ENCODE measurements around the gene CPM. TPM values are rescaled to one million over a fixed set of nuclear protein-coding genes. Genes with fewer than 3 reads are reported as not detected.

CPM gene
- total and polyA plus RNA-seq, 10 donors = 3.5 to 189 (median 52.5) TPM

DNA sequence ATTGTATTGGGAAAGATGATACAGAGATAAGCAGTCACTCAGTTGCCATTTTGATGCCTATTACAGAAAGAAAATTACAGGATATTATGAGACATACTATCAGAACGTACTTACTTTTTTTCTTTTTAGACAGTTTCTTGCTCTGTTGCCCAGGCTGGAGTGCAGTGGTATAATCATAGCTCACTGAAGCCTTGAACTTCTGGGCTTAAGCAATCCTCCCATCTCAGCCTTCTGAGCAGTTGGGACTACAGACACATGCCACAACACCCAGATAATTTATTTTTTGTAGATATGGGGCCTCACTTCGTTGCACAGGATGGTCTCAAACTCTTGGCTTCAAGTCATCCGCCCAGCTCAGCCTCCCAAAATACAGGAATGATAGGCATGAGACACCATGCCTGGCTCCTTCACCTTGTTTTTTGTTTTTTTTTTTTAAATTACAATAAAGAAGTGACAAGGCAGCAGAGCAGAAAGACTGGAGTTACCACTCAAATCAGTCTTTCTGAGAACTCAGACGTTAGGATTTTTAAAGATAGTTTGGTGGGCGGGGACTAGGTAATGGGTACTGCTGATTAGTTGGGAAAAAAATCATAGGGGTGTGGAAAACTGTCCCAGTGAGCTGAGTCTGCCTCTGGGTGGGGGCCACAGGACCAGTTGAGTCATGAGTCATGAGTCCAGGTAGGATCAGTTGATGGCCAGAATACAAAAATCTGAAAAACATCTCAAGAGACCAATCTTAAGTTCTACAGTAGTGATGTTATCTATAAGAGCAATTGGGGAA, 11.5 kb upstream of the CPM start:
- intact Hi-C loops (cut with DNase I; ENCODE audit: low total_unique reads) = no loop called here
- 82 to 88% (median 86%) methylated on average over 5 of the region's 5 CpGs for WGBS, 5 donors

DNA sequence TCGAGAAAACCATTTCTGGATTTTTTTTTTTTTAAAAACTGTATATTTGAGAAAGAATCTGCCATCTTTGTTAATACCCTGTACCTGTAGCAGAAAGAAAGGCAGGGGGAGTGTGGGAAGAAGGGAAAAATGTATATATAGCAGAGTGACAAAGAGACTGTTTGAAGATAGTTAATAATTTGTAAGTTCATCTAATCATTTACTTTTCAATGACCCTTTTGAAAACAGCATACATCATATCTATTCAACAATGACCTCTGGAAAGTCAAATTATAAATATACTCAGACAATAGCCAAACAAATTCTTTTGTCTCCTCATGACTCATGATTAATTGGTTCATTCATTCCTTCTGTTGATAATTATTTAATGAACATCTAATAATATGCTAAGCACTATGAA, 10.9 kb upstream of the CPM start:
- Histone ChIP-seq H3K9me3 (no peaks in the 10 kb centered on the region), H3K4me3 (no peak overlapping the region), H3K36me3 (no peaks in the 10 kb centered on the region), H3K27me3 (replicated peaks in 1 of 7) (no peaks in the 10 kb centered on the region), H3K4me1 (peaks cover 0 to 10% (median 0%) of the 10 kb centered on the region in 6 donors), H3K27ac (no peak overlapping the region)
- DNase-seq = no peak
- WGBS, 5 donors = 87 to 100% (median 99%) methylated on average over 1 of the region's 1 CpG
- intact Hi-C loops (cut with DNase I; ENCODE audit: low total_unique reads) = no loop called here
- TF ChIP-seq POLR2A (IDR thresholded peaks at IDR 0.05) (no peak), POLR2AphosphoS5 (IDR thresholded peaks at IDR 0.05) (no peak)
- TF ChIP-seq, protein P1, sequence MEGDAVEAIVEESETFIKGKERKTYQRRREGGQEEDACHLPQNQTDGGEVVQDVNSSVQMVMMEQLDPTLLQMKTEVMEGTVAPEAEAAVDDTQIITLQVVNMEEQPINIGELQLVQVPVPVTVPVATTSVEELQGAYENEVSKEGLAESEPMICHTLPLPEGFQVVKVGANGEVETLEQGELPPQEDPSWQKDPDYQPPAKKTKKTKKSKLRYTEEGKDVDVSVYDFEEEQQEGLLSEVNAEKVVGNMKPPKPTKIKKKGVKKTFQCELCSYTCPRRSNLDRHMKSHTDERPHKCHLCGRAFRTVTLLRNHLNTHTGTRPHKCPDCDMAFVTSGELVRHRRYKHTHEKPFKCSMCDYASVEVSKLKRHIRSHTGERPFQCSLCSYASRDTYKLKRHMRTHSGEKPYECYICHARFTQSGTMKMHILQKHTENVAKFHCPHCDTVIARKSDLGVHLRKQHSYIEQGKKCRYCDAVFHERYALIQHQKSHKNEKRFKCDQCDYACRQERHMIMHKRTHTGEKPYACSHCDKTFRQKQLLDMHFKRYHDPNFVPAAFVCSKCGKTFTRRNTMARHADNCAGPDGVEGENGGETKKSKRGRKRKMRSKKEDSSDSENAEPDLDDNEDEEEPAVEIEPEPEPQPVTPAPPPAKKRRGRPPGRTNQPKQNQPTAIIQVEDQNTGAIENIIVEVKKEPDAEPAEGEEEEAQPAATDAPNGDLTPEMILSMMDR (IDR thresholded peaks at IDR 0.05 in 8 of 11, conservative IDR thresholded peaks at IDR 0.05 in 3 of 11) = no peak

More for the DNA sequence above, 11.5 kb upstream of the CPM start:
- no peak for DNase-seq
- no peak overlapping the region for H3K27ac ChIP-seq
- no peaks in the 10 kb centered on the region for H3K9me3 ChIP-seq
- TF ChIP-seq, protein P1 (IDR thresholded peaks at IDR 0.05 in 8 of 11, conservative IDR thresholded peaks at IDR 0.05 in 3 of 11) = no peak
- TF ChIP-seq POLR2A (IDR thresholded peaks at IDR 0.05) = no peak
- TF ChIP-seq POLR2AphosphoS5 (IDR thresholded peaks at IDR 0.05) = no peak
- H3K4me3 ChIP-seq = no peak overlapping the region
- no peaks in the 10 kb centered on the region for H3K27me3 ChIP-seq (replicated peaks in 1 of 7)
- peaks cover 0 to 10% (median 0%) of the 10 kb centered on the region in 6 donors for H3K4me1 ChIP-seq
- H3K36me3 ChIP-seq = no peaks in the 10 kb centered on the region

DNA sequence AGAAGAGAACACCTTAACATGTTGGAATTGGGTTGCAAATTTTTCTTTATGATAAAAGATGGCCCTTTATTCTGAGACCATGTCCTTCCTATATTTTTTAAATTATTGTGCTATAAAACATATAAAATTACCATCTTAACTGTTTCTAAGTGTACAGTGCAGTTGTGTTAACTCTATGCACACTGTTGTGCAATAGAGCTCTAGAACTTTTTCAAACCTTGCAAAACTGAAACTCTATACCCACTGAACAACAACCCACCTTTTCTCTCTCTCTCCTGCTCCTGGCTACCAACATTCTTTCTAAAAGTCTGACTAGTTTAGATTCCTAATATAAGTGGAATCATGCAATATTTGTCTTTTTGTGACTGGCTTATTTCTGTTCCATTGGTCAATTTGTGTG, 7.8 kb upstream of the CPM start:
- Histone ChIP-seq H3K27ac (no peak overlapping the region), H3K27me3 (replicated peaks in 1 of 7) (no peaks in the 10 kb centered on the region), H3K4me1 (peaks cover 0 to 14% (median 0%) of the 10 kb centered on the region in 6 donors), H3K36me3 (no peaks in the 10 kb centered on the region), H3K4me3 (no peak overlapping the region), H3K9me3 (no peaks in the 10 kb centered on the region)
- no peak for DNase-seq
- TF ChIP-seq POLR2A (IDR thresholded peaks at IDR 0.05) (no peak), POLR2AphosphoS5 (IDR thresholded peaks at IDR 0.05) (no peak)
- TF ChIP-seq, protein P1 (IDR thresholded peaks at IDR 0.05 in 8 of 11, conservative IDR thresholded peaks at IDR 0.05 in 3 of 11) = no peak
- intact Hi-C loops (cut with DNase I; ENCODE audit: low total_unique reads) = no loop called here

DNA sequence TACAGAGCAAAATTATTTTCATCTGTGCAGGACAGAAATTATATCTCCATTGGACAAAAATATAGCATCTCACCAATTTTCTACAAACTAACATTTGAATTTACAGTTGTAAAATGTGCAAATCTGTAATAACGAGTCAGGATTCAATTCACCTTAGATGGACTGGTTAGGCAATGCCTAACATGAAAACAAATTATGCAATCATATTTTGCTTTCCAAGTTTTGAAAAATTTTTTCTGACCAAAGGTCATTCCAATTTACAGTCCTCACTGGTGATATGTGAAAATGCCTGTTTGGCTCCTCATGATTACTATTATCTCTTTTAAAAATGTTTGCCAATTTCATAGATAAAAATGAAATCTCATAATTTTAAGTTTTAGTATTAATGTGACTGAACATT, 6.5 kb upstream of the CPM start:
- DNase-seq = no peak
- intact Hi-C loops (cut with DNase I; ENCODE audit: low total_unique reads) = no loop called here
- no peak overlapping the region for H3K27ac ChIP-seq

More for the DNA sequence above, 6.5 kb upstream of the CPM start:
- H3K9me3 ChIP-seq = peaks cover 0 to 1% (median 0%) of the 10 kb centered on the region in 8 donors
- 62 to 76% (median 72%) methylated on average over 1 of the region's 1 CpG for WGBS, 5 donors
- peaks cover 0 to 14% (median 0%) of the 10 kb centered on the region in 6 donors for H3K4me1 ChIP-seq
- H3K36me3 ChIP-seq = no peaks in the 10 kb centered on the region
- H3K27me3 ChIP-seq (replicated peaks in 1 of 7) = no peaks in the 10 kb centered on the region
- H3K4me3 ChIP-seq = no peak overlapping the region
- TF ChIP-seq POLR2A (IDR thresholded peaks at IDR 0.05) (no peak), POLR2AphosphoS5 (IDR thresholded peaks at IDR 0.05) (no peak)
- TF ChIP-seq, protein P1 (IDR thresholded peaks at IDR 0.05 in 8 of 11, conservative IDR thresholded peaks at IDR 0.05 in 3 of 11) = no peak
